ENCODE data around the gene KITLG.

GRCh38 chr12:88530868-88531267 is 49.4 kb downstream of the KITLG start:
- TF ChIP-seq CBX3 (IDR thresholded peaks at IDR 0.05; ENCODE audit: low read depth) (no peak), ATF3 (IDR thresholded peaks at IDR 0.05) (no peak), CTCF (IDR thresholded peaks at IDR 0.05 in 2 of 3, conservative IDR thresholded peaks at IDR 0.05 in 1 of 3; ENCODE audit: borderline replicate concordance in 1 of 3, insufficient read depth in 1 of 3, low read depth in 2 of 3, low read length in 2 of 3) (no peak), POLR2A (IDR thresholded peaks at IDR 0.05; ENCODE audit: borderline replicate concordance, extremely low read depth, insufficient read depth, insufficient read length) (no peak), REST (IDR thresholded peaks at IDR 0.05; ENCODE audit: low read depth) (no peak), EZH2 (IDR thresholded peaks at IDR 0.05) (no peak), ZNF274 (IDR thresholded peaks at IDR 0.05; ENCODE audit: low read depth, low read length) (no peak), EZH2phosphoT487 (IDR thresholded peaks at IDR 0.05; ENCODE audit: borderline replicate concordance) (no peak)
- TF ChIP-seq, protein P1, sequence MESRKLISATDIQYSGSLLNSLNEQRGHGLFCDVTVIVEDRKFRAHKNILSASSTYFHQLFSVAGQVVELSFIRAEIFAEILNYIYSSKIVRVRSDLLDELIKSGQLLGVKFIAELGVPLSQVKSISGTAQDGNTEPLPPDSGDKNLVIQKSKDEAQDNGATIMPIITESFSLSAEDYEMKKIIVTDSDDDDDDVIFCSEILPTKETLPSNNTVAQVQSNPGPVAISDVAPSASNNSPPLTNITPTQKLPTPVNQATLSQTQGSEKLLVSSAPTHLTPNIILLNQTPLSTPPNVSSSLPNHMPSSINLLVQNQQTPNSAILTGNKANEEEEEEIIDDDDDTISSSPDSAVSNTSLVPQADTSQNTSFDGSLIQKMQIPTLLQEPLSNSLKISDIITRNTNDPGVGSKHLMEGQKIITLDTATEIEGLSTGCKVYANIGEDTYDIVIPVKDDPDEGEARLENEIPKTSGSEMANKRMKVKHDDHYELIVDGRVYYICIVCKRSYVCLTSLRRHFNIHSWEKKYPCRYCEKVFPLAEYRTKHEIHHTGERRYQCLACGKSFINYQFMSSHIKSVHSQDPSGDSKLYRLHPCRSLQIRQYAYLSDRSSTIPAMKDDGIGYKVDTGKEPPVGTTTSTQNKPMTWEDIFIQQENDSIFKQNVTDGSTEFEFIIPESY (IDR thresholded peaks at IDR 0.05; ENCODE audit: extremely low read depth, insufficient replicate concordance, low read length), result no peak

Data from HCT116 (cell line).